ENCODE results near the gene PDE4B.
"Not testable (repeated sequence)": the region's sequence is repeated elsewhere in the genome, so short reads cannot be mapped to it uniquely, and the experiment has no call there.

Gene PDE4B

GRCh38 chr1:66313429-66313828 is 520.7 kb downstream of the PDE4B start:
- no peak for DNase-seq (ENCODE audit: low spot score)

DNA sequence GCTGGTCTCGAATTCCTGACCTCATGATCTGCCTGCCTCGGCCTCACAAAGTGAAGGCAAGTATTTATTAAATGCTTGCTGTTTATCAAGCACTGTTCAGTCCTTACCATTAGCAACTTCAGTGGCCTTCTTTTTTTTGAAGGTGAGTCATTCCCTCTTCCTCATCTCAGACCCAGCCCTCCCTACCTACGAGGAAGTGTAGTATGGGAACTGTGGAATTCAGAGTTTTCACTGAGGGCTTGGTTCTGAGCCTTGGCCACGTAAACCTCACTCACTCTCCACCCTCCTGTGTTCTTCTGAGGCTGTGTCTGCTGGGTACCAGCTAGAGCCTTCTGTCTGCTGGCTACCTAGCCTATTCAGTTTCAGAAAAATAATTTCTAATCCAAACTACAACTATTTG is 523.0 kb downstream of the PDE4B start:
- DNase-seq (ENCODE audit: low spot score): peak; percentile 76

GRCh38 chr1:66316464-66317247 is 524.0 kb downstream of the PDE4B start:
- DNase-seq (ENCODE audit: low spot score): no peak

DNA sequence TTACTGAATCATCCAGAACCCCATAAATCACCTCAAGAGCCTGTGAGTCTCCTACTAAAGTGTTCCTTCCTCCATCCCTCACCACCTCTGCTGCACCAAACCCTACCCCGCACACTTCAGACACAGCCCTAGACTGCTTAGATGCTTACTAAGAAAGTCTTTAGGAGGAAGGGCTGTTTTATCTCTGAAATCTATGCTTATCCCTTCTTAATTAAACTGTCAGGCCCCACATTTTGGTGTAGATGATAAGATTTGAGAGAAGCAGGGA is 524.5 kb downstream of the PDE4B start:
- no peak for DNase-seq (ENCODE audit: low spot score)

DNA sequence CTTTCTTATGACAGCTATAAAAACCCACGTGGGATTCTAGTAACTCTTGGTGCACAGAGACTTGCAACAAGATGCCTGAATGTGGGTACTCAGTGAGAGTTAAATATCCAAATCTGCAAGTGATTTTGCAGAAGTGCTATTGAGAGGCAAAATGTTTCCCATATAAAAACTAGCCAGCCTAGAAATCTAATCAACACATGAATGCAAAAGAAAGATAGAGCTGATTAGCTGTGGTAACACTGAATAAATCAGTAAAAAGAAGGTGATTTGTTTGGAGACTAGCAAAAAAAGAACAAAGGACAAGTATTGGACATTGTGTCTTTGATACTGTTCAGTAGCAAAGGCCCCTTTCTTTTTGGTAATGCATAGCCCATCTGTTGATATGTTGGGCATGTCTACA is 527.5 kb downstream of the PDE4B start:
- no peak for DNase-seq (ENCODE audit: low spot score)

DNA sequence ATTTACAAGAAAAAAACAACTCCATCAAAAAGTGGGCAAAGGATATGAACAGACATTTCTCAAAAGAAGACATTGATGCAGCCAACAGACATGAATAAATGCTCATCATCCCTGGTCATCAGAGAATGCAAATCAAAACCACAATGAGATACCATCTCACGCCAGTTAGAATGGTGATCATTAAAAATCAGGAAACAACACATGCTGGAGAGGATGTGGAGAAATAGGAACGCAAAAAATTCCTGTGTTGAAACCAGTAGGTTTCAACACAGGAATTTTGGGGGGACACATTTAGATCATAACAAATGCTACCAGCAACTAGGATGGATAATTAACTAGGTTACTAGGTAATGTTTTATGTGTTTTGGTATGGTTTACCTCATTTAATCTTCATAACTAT is 529.8 kb downstream of the PDE4B start:
- DNase-seq (ENCODE audit: low spot score): not testable (repeated sequence)

- no peak for DNase-seq (ENCODE audit: low spot score)
Measured at GRCh38 chr1:66323958-66324625, 531.4 kb downstream of the PDE4B start.

DNA sequence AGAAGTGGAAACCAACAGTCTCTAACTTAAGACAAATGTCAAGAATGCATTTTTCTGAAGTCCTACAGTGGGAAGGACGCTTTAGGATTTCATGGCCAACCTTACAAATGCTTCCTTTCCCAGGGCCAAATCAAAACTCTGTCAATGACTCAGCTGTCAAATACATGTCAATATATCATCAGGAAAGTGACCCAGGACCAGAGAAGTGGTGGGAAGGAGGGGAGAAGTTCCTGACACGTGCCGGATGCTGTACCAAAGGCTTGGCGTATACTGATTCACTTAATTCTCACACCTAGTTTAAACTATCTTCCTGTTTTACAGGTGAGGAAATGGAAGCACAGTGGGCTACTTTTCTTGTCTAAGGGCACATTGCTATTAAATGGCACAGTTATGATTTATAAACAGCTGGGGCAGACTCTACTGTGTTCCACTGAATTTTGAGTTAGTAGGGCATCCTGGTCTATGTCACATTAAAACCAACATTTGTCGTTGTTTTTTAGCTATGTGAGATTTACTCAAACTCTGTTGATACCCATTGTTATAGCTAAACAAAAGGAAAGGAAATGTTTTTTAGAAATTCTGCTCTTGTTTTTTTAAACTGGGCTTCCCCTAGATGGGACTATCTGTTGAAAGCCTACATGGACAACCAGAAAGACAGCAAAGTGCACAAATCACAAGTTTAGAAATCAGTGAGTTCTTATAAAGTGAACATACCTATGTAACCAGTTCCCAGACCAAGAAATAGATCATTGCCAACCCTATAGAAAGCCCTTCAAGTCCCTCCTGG is 533.1 kb downstream of the PDE4B start:
- no peak for DNase-seq (ENCODE audit: low spot score)

- DNase-seq (ENCODE audit: low spot score): no peak
Measured at GRCh38 chr1:66326867-66327266, 534.2 kb downstream of the PDE4B start.

DNA sequence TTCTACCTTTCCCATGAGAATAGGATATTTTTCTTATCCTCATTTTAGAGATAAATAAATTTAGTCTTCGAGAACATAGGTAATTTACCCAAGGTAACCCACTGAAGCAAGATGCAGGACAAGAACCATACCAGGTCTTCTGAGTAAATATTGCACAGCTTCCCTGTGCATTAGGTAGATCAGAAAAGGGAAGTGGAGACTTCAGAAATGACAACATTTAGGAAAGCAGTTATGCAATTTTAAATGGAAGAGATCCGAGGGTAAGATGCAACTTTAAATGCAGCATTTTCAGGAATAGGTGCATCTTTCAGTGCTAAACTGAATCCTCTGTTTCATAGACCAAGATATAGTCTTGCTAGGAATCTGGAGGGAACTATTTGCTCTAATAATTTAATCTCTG is 534.9 kb downstream of the PDE4B start:
- no peak for DNase-seq (ENCODE audit: low spot score)

DNA sequence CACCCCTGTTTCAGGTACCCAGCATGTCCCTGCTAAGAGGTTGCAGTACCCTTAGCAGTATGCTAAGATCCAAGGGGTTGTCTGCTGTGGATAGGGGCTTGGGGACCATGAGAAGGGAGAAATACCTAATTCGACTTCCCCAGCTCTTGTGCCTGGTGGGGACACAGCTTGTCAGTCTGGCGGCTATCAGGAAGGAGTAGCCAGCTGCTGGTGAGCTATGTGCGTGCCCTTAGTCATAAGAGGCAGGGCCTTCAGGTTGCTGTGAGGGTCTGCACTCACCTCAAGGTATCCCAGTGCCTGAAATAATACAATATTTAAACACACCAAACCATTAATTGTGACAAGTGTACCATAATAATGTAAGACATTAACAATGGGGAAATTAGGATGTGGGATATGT is 536.2 kb downstream of the PDE4B start:
- no peak for DNase-seq (ENCODE audit: low spot score)

DNA sequence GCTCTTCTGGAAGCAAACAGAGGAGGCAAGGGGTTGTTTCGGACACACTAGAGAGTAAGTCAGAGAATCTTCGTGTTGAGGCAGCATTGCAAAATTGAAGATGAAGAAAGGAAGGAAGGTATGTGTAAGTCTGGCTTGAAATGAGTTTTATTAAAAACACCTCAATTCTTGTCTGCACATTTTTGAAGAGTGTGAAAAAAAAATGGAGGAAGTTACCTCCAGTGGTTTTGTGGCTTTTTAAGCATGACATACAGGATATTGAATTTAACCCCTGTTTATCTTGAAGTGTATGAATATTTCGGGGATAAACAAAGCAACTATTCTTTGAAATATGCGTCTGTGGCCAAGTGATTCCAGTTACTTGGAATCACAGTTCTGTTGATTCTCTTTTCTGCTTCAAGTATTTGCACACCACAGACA is 538.0 kb downstream of the PDE4B start:
- no peak for DNase-seq (ENCODE audit: low spot score)

DNA sequence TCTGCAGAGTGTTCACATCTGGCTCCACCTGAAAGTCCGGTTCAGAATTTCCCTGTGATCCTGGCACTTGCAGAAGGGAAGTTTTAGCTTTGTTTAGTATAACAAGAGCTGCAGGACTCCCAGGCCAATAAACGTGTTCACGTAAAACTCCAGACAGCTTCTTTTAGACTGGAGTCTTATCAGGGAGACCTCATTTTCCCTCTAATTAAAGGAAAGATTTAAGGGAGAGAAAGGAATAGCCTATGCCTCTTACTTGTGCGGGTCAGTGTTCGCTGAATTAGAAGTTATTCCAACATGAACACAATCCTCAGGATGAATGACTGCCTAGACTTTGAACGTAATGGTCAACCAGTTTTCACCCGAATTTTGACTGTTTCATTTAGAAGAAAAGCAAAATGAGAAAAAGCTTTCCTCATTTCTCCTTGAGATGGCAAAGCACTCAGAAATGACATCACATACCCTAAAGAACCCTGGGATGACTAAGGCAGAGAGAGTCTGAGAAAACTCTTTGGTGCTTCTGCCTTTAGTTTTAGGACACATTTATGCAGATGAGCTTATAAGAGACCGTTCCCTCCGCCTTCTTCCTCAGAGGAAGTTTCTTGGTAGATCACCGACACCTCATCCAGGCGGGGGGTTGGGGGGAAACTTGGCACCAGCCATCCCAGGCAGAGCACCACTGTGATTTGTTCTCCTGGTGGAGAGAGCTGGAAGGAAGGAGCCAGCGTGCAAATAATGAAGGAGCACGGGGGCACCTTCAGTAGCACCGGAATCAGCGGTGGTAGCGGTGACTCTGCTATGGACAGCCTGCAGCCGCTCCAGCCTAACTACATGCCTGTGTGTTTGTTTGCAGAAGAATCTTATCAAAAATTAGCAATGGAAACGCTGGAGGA is 539.2 kb downstream of the PDE4B start:
- peak; percentile 50 for DNase-seq (ENCODE audit: low spot score)

DNA sequence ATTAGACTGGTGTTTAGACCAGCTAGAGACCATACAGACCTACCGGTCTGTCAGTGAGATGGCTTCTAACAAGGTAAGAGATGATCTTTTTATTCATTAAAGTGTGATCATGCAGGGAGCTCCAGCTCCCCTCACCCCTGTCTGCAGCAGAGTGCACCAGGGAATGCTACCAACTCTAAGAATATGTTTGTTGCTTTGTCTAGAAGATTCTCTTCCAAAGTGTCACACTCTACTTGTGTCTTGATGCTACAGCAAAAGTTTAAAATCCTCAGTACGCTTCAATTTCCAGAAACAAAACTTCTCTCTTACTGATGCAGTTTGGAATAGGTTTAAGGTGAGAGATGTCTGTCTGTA is 539.8 kb downstream of the PDE4B start:
- no peak for DNase-seq (ENCODE audit: low spot score)

DNA sequence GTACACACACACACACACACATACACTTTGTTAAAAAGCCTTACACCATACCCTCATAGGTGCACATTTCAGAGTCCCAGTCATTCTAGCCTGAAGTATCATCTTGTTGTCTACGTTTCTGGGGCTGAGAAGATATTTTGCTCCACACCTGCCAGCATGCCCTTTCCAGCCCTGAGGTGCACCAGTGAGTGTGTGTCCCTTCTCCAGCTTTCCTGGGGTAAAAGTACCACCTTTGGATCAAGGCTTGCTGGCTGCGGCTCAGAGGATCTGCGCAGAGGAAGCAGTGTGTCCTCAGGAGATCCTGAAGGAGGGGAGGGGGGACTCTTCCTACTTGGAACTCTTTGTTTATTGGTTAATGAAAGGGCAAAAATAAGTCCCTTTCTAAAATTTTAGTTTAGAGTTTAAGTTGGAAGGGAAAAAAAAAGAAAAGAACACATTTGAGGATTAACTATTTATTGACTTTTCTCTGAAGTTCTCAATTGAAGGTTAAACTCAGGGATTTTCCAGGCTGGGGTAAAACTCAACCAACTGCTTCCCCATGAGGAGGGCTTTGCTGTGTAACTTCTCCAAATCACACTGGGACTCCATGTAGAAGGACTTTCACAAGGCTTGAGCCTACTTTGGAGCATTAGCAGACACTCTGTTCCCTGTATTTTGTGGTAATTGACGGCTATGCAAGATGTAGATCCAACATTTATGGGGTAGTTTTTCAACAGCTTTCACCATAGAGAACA is 540.9 kb downstream of the PDE4B start:
- no peak for DNase-seq (ENCODE audit: low spot score)

DNA sequence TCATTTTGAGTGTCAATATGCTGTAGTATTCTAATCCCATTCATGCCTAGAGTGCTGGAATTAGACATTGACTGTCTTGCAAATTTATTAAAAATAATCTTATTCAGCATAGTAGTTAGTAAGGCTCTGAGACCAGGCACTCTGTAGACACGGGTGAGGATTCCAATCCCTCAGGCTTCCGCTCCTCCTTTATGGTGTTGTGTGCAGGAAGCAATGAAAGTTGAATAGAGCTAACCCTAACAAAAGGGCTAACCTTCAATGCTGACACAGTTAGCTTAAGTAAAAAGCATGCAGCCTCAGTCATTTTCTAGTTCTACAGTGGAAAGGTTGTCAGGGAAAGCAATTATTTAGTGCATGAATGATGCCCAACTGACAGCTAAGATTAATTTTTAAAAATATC is 541.6 kb downstream of the PDE4B start:
- DNase-seq (ENCODE audit: low spot score): no peak

- DNase-seq (ENCODE audit: low spot score): no peak
Measured at GRCh38 chr1:66335125-66335524, 542.4 kb downstream of the PDE4B start.

- no peak for DNase-seq (ENCODE audit: low spot score)
Measured at GRCh38 chr1:66335859-66336640, 543.4 kb downstream of the PDE4B start.

DNA sequence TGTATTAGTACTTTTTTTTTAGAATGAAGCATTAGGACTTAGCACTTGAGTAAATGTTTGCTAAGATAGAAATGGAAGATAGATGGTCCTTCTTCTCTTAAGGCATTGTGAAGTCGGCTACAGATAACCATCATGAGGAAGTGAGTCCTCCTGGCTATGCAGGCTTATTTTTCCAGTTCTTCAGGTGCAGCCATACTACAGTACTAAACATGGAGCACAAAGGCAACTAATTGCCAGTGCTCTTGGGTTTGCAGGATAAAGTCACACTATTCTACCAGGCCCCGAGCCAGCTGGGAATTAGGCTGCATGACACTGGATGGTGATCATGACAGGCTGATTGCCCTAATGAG is 543.9 kb downstream of the PDE4B start:
- no peak for DNase-seq (ENCODE audit: low spot score)

- DNase-seq (ENCODE audit: low spot score): no peak
Measured at GRCh38 chr1:66337249-66337648, 544.6 kb downstream of the PDE4B start.

GRCh38 chr1:66339944-66340343 is 547.2 kb downstream of the PDE4B start:
- DNase-seq (ENCODE audit: low spot score): no peak
